Measurements from ENCODE around the gene MICA. TPM values are rescaled to one million over a fixed set of nuclear protein-coding genes. Genes with fewer than 3 reads are reported as not detected.
A peak's percentile ranks its signal among the peaks of the same experiment; 100 is the strongest.

The MICA gene
- total and polyA plus RNA-seq, 7 donors, result 13.2 to 46.5 (median 24.0) TPM

DNA sequence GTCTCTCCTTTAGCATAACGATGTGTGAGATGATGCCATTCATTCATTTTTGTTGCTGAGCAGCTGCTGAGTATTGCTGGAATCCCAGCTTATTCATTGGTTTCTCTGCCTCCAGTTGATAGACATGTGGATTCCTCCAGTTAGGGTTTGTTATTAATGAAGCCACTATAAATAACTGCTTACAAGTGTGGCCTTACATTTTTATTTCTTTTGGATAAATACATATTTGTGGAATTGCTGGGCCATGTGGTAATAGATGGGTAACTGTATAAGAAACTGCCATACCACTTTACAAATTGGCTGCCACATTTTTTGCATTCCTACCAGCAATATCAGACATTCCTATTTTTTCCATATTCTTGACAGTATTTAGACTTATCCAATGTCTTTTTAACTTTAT lies 43.8 kb upstream of the MICA start:
- Histone ChIP-seq H3K36me3 (peaks cover 0 to 4% (median 0%) of the 10 kb centered on the region in 4 donors), H3K4me3 (no peak overlapping the region), H3K27ac (no peak overlapping the region), H3K27me3 (no peaks in the 10 kb centered on the region), H3K9me3 (no peaks in the 10 kb centered on the region), H3K4me1 (peaks cover 0 to 16% (median 14%) of the 10 kb centered on the region in 4 donors)
- 88 to 96% methylated on average over 1 of the region's 1 CpG for WGBS, 2 donors
- DNase-seq, result no peak
- intact Hi-C loops (cut with DNase I), result no loop called here
- no peak for TF ChIP-seq POLR2A (IDR thresholded peaks at IDR 0.05)
- no peak for TF ChIP-seq POLR2AphosphoS5 (IDR thresholded peaks at IDR 0.05)
- TF ChIP-seq EP300 (IDR thresholded peaks at IDR 0.05), result no peak
- TF ChIP-seq, protein P1, sequence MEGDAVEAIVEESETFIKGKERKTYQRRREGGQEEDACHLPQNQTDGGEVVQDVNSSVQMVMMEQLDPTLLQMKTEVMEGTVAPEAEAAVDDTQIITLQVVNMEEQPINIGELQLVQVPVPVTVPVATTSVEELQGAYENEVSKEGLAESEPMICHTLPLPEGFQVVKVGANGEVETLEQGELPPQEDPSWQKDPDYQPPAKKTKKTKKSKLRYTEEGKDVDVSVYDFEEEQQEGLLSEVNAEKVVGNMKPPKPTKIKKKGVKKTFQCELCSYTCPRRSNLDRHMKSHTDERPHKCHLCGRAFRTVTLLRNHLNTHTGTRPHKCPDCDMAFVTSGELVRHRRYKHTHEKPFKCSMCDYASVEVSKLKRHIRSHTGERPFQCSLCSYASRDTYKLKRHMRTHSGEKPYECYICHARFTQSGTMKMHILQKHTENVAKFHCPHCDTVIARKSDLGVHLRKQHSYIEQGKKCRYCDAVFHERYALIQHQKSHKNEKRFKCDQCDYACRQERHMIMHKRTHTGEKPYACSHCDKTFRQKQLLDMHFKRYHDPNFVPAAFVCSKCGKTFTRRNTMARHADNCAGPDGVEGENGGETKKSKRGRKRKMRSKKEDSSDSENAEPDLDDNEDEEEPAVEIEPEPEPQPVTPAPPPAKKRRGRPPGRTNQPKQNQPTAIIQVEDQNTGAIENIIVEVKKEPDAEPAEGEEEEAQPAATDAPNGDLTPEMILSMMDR (IDR thresholded peaks at IDR 0.05), result no peak

DNA sequence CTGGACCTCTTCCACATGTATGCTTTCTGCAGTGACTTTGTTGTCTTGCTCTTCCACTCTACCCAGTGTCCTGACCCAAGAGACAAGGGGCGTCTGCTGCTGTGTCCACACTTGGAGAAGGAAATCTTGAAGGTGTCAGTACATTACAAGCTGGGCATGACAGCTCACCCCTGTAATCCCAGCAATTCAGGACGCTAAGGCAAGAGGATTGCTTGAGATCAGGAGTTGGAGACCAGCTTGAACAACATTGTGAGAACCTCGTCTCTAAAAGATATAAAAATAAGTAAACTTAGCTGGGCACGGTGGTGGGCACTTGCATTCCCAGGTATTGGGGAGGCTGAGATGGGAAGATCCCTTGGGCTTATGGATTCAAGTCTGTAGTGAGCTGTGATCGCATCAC lies 40.6 kb upstream of the MICA start:
- no peaks in the 10 kb centered on the region for H3K9me3 ChIP-seq
- no peak overlapping the region for H3K27ac ChIP-seq
- TF ChIP-seq POLR2AphosphoS5 (IDR thresholded peaks at IDR 0.05), result no peak
- TF ChIP-seq POLR2A (IDR thresholded peaks at IDR 0.05), result no peak
- TF ChIP-seq, protein P1 (IDR thresholded peaks at IDR 0.05), result no peak
- TF ChIP-seq EP300 (IDR thresholded peaks at IDR 0.05), result no peak
- WGBS, 2 donors, result 50 to 57% methylated on average over 5 of the region's 5 CpGs
- H3K36me3 ChIP-seq, result no peaks in the 10 kb centered on the region
- H3K4me1 ChIP-seq, result peaks cover 0 to 4% (median 3%) of the 10 kb centered on the region in 4 donors
- H3K27me3 ChIP-seq, result peaks cover 0 to 11% (median 0%) of the 10 kb centered on the region in 3 donors
- no peak for DNase-seq
- no peak overlapping the region for H3K4me3 ChIP-seq
- intact Hi-C loops (cut with DNase I), result no loop called here

DNA sequence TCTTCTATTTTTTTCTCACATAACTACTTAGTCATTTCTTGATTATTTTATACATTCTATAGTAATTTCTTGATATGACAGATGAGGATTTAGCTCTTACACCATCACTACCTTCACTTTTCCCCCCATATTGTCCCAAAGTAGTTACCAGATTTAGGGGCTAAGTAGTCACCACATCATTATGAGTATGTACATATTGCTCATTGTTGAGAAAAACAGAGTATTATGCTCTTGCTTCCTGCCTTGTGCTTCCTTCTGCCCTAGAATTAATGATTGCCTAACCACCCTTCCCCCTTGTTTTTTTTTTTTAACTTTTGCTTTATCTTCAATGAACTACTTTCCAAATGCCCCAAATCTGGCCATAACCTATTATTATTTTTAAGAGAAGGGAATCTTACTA lies 39.6 kb upstream of the MICA start:
- H3K36me3 ChIP-seq, result no peaks in the 10 kb centered on the region
- H3K27me3 ChIP-seq, result peaks cover 0 to 11% (median 0%) of the 10 kb centered on the region in 3 donors
- H3K9me3 ChIP-seq, result no peaks in the 10 kb centered on the region
- no peak for DNase-seq
- intact Hi-C loops (cut with DNase I), result no loop called here
- H3K4me3 ChIP-seq, result no peak overlapping the region
- no peak overlapping the region for H3K27ac ChIP-seq
- peaks cover 0 to 4% (median 2%) of the 10 kb centered on the region in 4 donors for H3K4me1 ChIP-seq
- TF ChIP-seq POLR2AphosphoS5 (IDR thresholded peaks at IDR 0.05) (no peak), POLR2A (IDR thresholded peaks at IDR 0.05) (no peak), EP300 (IDR thresholded peaks at IDR 0.05) (no peak)
- TF ChIP-seq, protein P1 (IDR thresholded peaks at IDR 0.05), result no peak

DNA sequence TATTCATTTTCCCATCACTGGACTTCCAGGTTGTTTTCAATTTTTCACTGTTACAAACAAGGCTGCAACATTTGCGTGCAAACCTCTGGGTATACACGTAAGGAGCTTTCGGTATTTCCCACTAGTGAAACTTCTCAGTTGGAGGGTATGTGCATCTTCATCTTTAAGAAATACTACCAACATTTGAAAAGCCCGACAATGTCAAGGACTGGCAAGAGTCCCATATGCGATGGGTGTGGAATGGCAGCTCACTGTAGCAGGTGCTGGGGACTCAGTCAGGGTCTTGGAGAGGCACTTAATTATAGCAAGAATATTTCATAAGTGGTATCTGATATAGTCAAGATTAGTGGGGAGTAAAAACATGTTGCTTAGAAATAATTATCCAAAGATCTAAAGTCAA lies 37.5 kb upstream of the MICA start:
- peaks cover 0 to 11% (median 0%) of the 10 kb centered on the region in 3 donors for H3K27me3 ChIP-seq
- peaks cover 0 to 4% (median 2%) of the 10 kb centered on the region in 4 donors for H3K4me1 ChIP-seq
- no peak for TF ChIP-seq POLR2A (IDR thresholded peaks at IDR 0.05)
- H3K9me3 ChIP-seq, result no peaks in the 10 kb centered on the region
- 67 to 91% methylated on average over 5 of the region's 5 CpGs for WGBS, 2 donors
- H3K4me3 ChIP-seq, result no peak overlapping the region
- H3K36me3 ChIP-seq, result no peaks in the 10 kb centered on the region
- no peak for DNase-seq
- intact Hi-C loops (cut with DNase I), result no loop called here
- H3K27ac ChIP-seq, result no peak overlapping the region

DNA sequence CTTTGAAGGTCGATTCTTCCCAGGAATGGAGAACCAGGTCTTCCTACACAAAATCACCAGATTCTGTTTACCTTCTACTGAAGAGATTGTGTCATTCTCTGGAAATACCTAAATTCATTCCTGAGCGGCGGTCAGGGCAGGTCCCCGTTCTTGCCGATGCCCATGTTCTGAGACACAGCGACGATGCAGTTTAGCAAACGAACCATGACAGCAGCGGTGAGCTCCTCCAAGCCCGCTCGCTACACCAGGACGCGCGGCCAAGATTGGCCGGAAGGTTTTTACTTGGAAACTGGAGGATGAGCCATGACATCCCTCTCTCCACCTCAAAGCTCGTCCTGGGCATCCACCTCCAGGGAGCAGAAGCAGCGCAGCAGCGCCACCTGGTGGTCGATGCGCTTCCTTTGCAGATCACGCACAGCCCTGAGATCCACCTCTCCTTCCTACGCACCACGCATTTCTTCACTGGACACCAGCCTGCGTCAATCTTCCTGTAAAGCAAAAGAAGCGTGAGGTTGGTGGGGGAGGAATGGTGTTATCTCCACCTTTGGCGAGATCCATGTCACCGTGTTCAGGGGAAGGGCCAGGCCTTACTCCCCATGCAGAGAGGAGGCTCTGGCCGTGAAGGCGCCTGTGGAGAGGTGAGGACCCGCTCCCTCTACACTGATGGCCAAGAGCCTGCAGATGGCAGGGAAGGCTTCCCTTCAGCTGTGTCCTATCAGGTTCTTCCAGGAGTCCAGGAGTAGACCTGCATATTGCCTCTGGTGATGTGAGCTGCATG lies 36.5 kb upstream of the MICA start:
- peak; percentile 94 for DNase-seq
- intact Hi-C loops (cut with DNase I), result loop anchor here (1.0 kb wide), 2 partner anchors 170 to 230 kb away; no protein-coding TSS in a partner anchor
- TF ChIP-seq EP300 (IDR thresholded peaks at IDR 0.05) (no peak), POLR2AphosphoS5 (IDR thresholded peaks at IDR 0.05) (peak in 1 of 4 donors; percentile 31)
- TF ChIP-seq, protein P1 (IDR thresholded peaks at IDR 0.05), result peak; percentile 90 to 96 (median 93)
- Histone ChIP-seq H3K36me3 (no peaks in the 10 kb centered on the region), H3K4me1 (peaks cover 0 to 4% (median 2%) of the 10 kb centered on the region in 4 donors), H3K27ac (no peak overlapping the region), H3K4me3 (peak overlapping the region in 3 of 4 donors; percentile 23 to 32 (median 32)), H3K9me3 (no peaks in the 10 kb centered on the region), H3K27me3 (peaks cover 0 to 11% (median 0%) of the 10 kb centered on the region in 3 donors)
- WGBS, 2 donors, result 4 to 7% methylated on average over 30 of the region's 30 CpGs
